GM12878 (cell line): Measurements from ENCODE around the gene TRAPPC6A. TPM values are rescaled to one million over a fixed set of nuclear protein-coding genes. Genes with fewer than 3 reads are reported as not detected.
A peak's percentile ranks its signal among the peaks of the same experiment; 100 is the strongest.

Experiments used
- ATAC-seq: fragments of 200-7000 bp; cut with Tn5 transposase; 3 replicates; pipeline ENCODE4 v1.9.1; 2020; ENCODE audit warnings: mild to moderate bottlenecking, moderate library complexity
- BruUV-seq: library from RNA; stranded (reverse); fragments of 400-500 nt; replicated peaks from 2 replicates; lab custom pipeline; 2021; lab: Mats Ljungman, UMichigan
- CTCF ChIA-PET: fragments of 300-600 bp; sonication (Branson Sonifier 250); formaldehyde crosslinking; extraction: SDS; loops from one replicate; lab custom pipeline; 2021; ENCODE audit warnings: inconsistent platforms; lab: Yijun Ruan, JAX
- POLR2A ChIA-PET: fragments of 350-600 bp; formaldehyde crosslinking; extraction: SDS; loops from one replicate; lab custom pipeline; 2021; ENCODE audit warnings: inconsistent platforms; lab: Charles Lee
- RAD21 ChIA-PET: fragments of 300-600 bp; sonication (Branson Sonifier 250); formaldehyde crosslinking; loops from one replicate; lab custom pipeline; 2023; ENCODE audit warnings: antibody characterized with exemption; ENCODE audit not compliant: unreplicated experiment; lab: Charles Lee
- SMC1A ChIA-PET: fragments of 300-600 bp; sonication (Branson Sonifier 250); formaldehyde crosslinking; loops from one replicate; lab custom pipeline; 2023; ENCODE audit not compliant: unreplicated experiment, uncharacterized antibody; lab: Charles Lee
- DNase-seq: peaks from one replicate; pipeline ENCODE4 v3.0.0-alpha.2; 2011; ENCODE audit warnings: low read depth, low spot score
- FAIRE-seq: peaks from 3 replicates; lab custom pipeline; 2011; peaks lifted over from hg19 to GRCh38; lab: Jason Lieb, UNC
- H2AFZ ChIP-seq: 2 replicates; pipeline ENCODE4 v1.6.0; 2011; ENCODE audit warnings: low read depth, low read length, control low read depth; ENCODE audit not compliant: control insufficient read depth
- H3K27ac ChIP-seq: 2 replicates; pipeline ENCODE4 v1.5.1; 2011; ENCODE audit warnings: control low read depth; ENCODE audit not compliant: control insufficient read depth, insufficient read depth
- H3K27me3 ChIP-seq, 2 experiments: replicated peaks in 1 of 2; 2 replicates each; pipeline versions ENCODE4 v1.6.0 to v1.6.1; 2011; ENCODE audit warnings: low read length in 1 of 2; ENCODE audit not compliant: control insufficient read depth in 2 of 2, insufficient read depth in 2 of 2
- H3K36me3 ChIP-seq, 2 experiments: 2 replicates each; pipeline ENCODE4 v1.5.1; 2011; ENCODE audit warnings: low read length in 1 of 2; ENCODE audit not compliant: control insufficient read depth in 2 of 2, insufficient read depth in 2 of 2
- H3K4me1 ChIP-seq: 2 replicates; pipeline ENCODE4 v1.6.1; 2011; ENCODE audit warnings: mild to moderate bottlenecking, low read length, moderate library complexity, mixed read lengths; ENCODE audit not compliant: control insufficient read depth, insufficient read depth
- H3K4me2 ChIP-seq: 2 replicates; pipeline ENCODE4 v1.6.0; 2011; ENCODE audit warnings: control low read depth; ENCODE audit not compliant: control insufficient read depth, insufficient read depth
- H3K4me3 ChIP-seq: fragments of 200-600 bp; sonication (generic); 2 replicates; pipeline ENCODE4 v1.5.1; 2016
- H3K79me2 ChIP-seq: 2 replicates; pipeline ENCODE4 v1.6.0; 2011; ENCODE audit warnings: low read length; ENCODE audit not compliant: control insufficient read depth, insufficient read depth
- H3K9ac ChIP-seq: 2 replicates; pipeline ENCODE4 v1.8.0; 2011; ENCODE audit warnings: low read length, control low read depth, mixed read lengths; ENCODE audit not compliant: control insufficient read depth, insufficient read depth
- H3K9me3 ChIP-seq: replicated peaks from 3 replicates; pipeline ENCODE4 v1.5.1; 2011; ENCODE audit warnings: mild to moderate bottlenecking, low read length; ENCODE audit not compliant: control insufficient read depth, insufficient read depth
- H4K20me1 ChIP-seq: 2 replicates; pipeline ENCODE4 v1.6.0; 2011; ENCODE audit not compliant: control insufficient read depth, insufficient read depth
- ATF7 ChIP-seq: fragments of 450-650 bp; IDR thresholded peaks from 2 replicates; pipeline ENCODE4 v1.6.1; 2016; ENCODE audit warnings: low read depth, mild to moderate bottlenecking
- BCL3 ChIP-seq: IDR thresholded peaks from 2 replicates; pipeline ENCODE4 v1.6.1; 2011; ENCODE audit warnings: borderline replicate concordance, low read depth, mild to moderate bottlenecking, moderate library complexity, low read length; ENCODE audit not compliant: insufficient read depth, poor library complexity, severe bottlenecking
- BRCA1 ChIP-seq: IDR thresholded peaks from 2 replicates; pipeline ENCODE4 v1.6.1; 2011; ENCODE audit warnings: low read depth, low read length, improper control_type of control experiment
- CEBPB ChIP-seq, 2 experiments: fragments of 150-350 bp in 1 of 2; IDR thresholded peaks; 2 replicates each; pipeline ENCODE4 v1.6.1; 2012 to 2014; ENCODE audit warnings: low read depth in 2 of 2, low read length in 2 of 2, borderline replicate concordance in 1 of 2, inconsistent platforms in 1 of 2
- CREM ChIP-seq: IDR thresholded peaks from 2 replicates; pipeline ENCODE4 v1.6.1; 2014; ENCODE audit warnings: antibody characterized with exemption, low read depth
- CTCF ChIP-seq, 3 experiments: IDR thresholded peaks in 2 of 3; conservative IDR thresholded peaks in 1 of 3; 2 replicates each; pipeline ENCODE4 v1.5.1; 2011; ENCODE audit warnings: low read depth in 3 of 3, low read length in 3 of 3, mild to moderate bottlenecking in 3 of 3, control low read depth in 2 of 3, moderate library complexity in 2 of 3, inconsistent platforms in 1 of 3, mixed read lengths in 1 of 3; ENCODE audit not compliant: control insufficient read depth in 2 of 3, insufficient read depth in 1 of 3; ENCODE audit errors: extremely low read depth in 1 of 3
- E4F1 ChIP-seq: fragments of 450-650 bp; IDR thresholded peaks from 2 replicates; pipeline ENCODE4 v1.6.1; 2018; ENCODE audit warnings: borderline replicate concordance, mild to moderate bottlenecking; ENCODE audit not compliant: partially characterized antibody
- HCFC1 ChIP-seq: fragments of 150-350 bp; IDR thresholded peaks from 2 replicates; pipeline ENCODE4 v1.6.1; 2014; ENCODE audit warnings: low read length
- HDAC2 ChIP-seq: fragments of 200-600 bp; sonication (generic); IDR thresholded peaks from 2 replicates; pipeline ENCODE4 v1.6.1; 2017
- IRF4 ChIP-seq: IDR thresholded peaks from 2 replicates; pipeline ENCODE4 v1.6.1; 2011; ENCODE audit warnings: low read depth, low read length
- KAT2A ChIP-seq: conservative IDR thresholded peaks from 2 replicates; pipeline ENCODE4 v1.6.1; 2011; ENCODE audit warnings: low read depth, low read length; ENCODE audit not compliant: control insufficient read depth
- NFIC ChIP-seq: IDR thresholded peaks from 2 replicates; pipeline ENCODE4 v1.6.1; 2012; ENCODE audit warnings: low read depth, mild to moderate bottlenecking, inconsistent platforms, low read length, moderate library complexity
- NFXL1 ChIP-seq: fragments of 450-650 bp; IDR thresholded peaks from 2 replicates; pipeline ENCODE4 v1.6.1; 2017; ENCODE audit warnings: antibody characterized with exemption, mild to moderate bottlenecking, borderline replicate concordance
- PML ChIP-seq: IDR thresholded peaks from 2 replicates; pipeline ENCODE4 v1.6.1; 2012; ENCODE audit warnings: low read length, inconsistent platforms
- POLR2AphosphoS2 ChIP-seq: IDR thresholded peaks from 2 replicates; pipeline ENCODE4 v1.6.1; 2011; ENCODE audit warnings: low read depth, mild to moderate bottlenecking, low read length, improper control_type of control experiment, moderate library complexity
- SP1 ChIP-seq: IDR thresholded peaks from one replicate; pipeline ENCODE4 v1.6.1; 2011; ENCODE audit warnings: low read depth, low read length
- ZNF217 ChIP-seq: fragments of 450-650 bp; IDR thresholded peaks from 2 replicates; pipeline ENCODE4 v1.6.1; 2017; ENCODE audit warnings: antibody characterized with exemption, mild to moderate bottlenecking
- WGBS: methylation state at CpG from one replicate; pipeline ENCODE4 v1.1.6; 2016; ENCODE audit warnings: low lambda C conversion rate; ENCODE audit not compliant: insufficient replicate concordance, insufficient coverage; ENCODE audit errors: missing lambda C conversion rate; 5-methylcytosine and 5-hydroxymethylcytosine counted together
- in situ Hi-C: fragments of 300-500 bp; cut with MboI; formaldehyde crosslinking; loops from 9 replicates; pipeline ENCODE4 v1.14.3; 2018; ENCODE audit warnings: mixed read lengths
- intact Hi-C: fragments of 100-400 bp; cut with micrococcal nuclease; formaldehyde crosslinking; loops from one replicate; pipeline ENCODE4 v1.14.2; 2022; ENCODE audit not compliant: unreplicated experiment
- polyA plus RNA-seq, 11 experiments: library from polyadenylated mRNA; depleted of rRNA in 4 of 11; unstranded in 6 of 11; stranded (reverse) in 5 of 11; fragments of >200 nt; fragmentation: Nextera tagmentation in 4 of 11; fragmentation: Illumina TruSeq in 1 of 11; extraction: Ambion mirVana in 4 of 11; extraction: Trizol in 1 of 11; gene quantifications; 1 replicate in 1 of 11; 2 replicates in 10 of 11; pipeline versions ENCODE4 v1.2.1 to v1.2.3, GENCODE V29; 2011 to 2016; ENCODE audit warnings: inconsistent platforms in 2 of 11, missing spikeins in 2 of 11, low read depth in 1 of 11
- total RNA-seq, 4 experiments: library from RNA; depleted of rRNA in 3 of 4; stranded (reverse); fragments of >200 nt in 3 of 4; fragmentation: Illumina TruSeq in 1 of 4; extraction: Trizol in 1 of 4; gene quantifications; 2 replicates each; pipeline versions ENCODE4 v1.2.1 to v1.2.3, GENCODE V29; 2013 to 2021

The TRAPPC6A gene
- total and polyA plus RNA-seq, 10 of the 15 experiments (the other 5 are each of a cell fraction or from before 2014, with no cell fraction given) = 1.8 to 83.9 (median 35.8) TPM

- no peaks in the 10 kb centered on the region for H3K27me3 ChIP-seq
- no peaks in the 10 kb centered on the region; a peak in 1 of 4 replicates for H3K36me3 ChIP-seq
- H3K9me3 ChIP-seq = no peaks in the 10 kb centered on the region
- H3K4me2 ChIP-seq = peak overlapping the region; percentile 42; the same call in 1 of the 2 replicates
- peak; percentile 7 for FAIRE-seq
- no peak for DNase-seq
- in situ Hi-C loops (no loop called here), intact Hi-C loops (loop anchor here (5.0 to 10.0 kb wide), 2 partner anchors 150 to 173 kb away; no protein-coding TSS in a partner anchor)
- SMC1A ChIA-PET = interaction anchor here (0.6 to 2.0 kb wide), 9 partner anchors 9 to 227 kb away, joined by 3 to 6 read pairs (median 4); partner anchors contain the start of gene BLOC1S3
- H3K4me1 ChIP-seq = peaks cover 3% of the 10 kb centered on the region; the same call in 1 of the 2 replicates
- H3K79me2 ChIP-seq = no peaks in the 10 kb centered on the region; the same call in 1 of the 2 replicates
- RAD21 ChIA-PET = interaction anchor here (0.5 to 1.7 kb wide), 13 partner anchors 9 to 284 kb away, joined by 3 to 10 read pairs (median 3); partner anchors contain the start of genes BLOC1S3, CLASRP, RELB and TRAPPC6A
- BruUV-seq = no TSS peak
- peak; percentile 90 for ATAC-seq
- H3K27ac ChIP-seq = no peak overlapping the region
- peak overlapping the region; percentile 69 for H2AFZ ChIP-seq
- no peaks in the 10 kb centered on the region for H4K20me1 ChIP-seq
- 32% methylated on average over 12 of the region's 12 CpGs for WGBS
- H3K9ac ChIP-seq = no peak overlapping the region
- H3K4me3 ChIP-seq = no peak overlapping the region
- CTCF ChIA-PET = interaction anchor here (0.8 to 2.1 kb wide), 18 partner anchors 9 to 235 kb away, joined by 3 to 19 read pairs (median 3); partner anchors contain the start of genes BLOC1S3 and TRAPPC6A
- POLR2A ChIA-PET = interaction anchor here (0.9 to 1.4 kb wide), 2 partner anchors 9 to 51 kb away, joined by 3 to 6 read pairs; partner anchors contain the start of genes BLOC1S3 and TRAPPC6A
- no peak for TF ChIP-seq KAT2A
- TF ChIP-seq E4F1 = no peak
- TF ChIP-seq CEBPB (IDR thresholded peaks at IDR 0.05; ENCODE audit: borderline replicate concordance in 1 of 2, low read depth in 2 of 2, low read length in 2 of 2) = no peak
- no peak for TF ChIP-seq POLR2AphosphoS2
- TF ChIP-seq ATF7 = no peak
- TF ChIP-seq SP1 = no peak
- TF ChIP-seq BRCA1 = no peak
- TF ChIP-seq HCFC1 = no peak
- no peak for TF ChIP-seq PML
- no peak for TF ChIP-seq NFXL1
- TF ChIP-seq ZNF217 = no peak
- TF ChIP-seq CTCF (IDR thresholded peaks at IDR 0.05 in 2 of 3, conservative IDR thresholded peaks at IDR 0.05 in 1 of 3; ENCODE audit: control insufficient read depth in 2 of 3, extremely low read depth in 1 of 3, insufficient read depth in 1 of 3, low read depth in 3 of 3, low read length in 3 of 3) = peak; percentile 67 to 73 (median 69)
- no peak for TF ChIP-seq IRF4
- no peak for TF ChIP-seq CREM
- TF ChIP-seq HDAC2 = no peak
- TF ChIP-seq NFIC = no peak
- no peak for TF ChIP-seq BCL3
Measured at GRCh38 chr19:45187421-45188100, 9.5 kb upstream of the TRAPPC6A start.
